CD4-positive, alpha-beta T cell (primary cell): ENCODE results near the gene NEK4. TPM values are rescaled to one million over a fixed set of nuclear protein-coding genes. Genes with fewer than 3 reads are reported as not detected.
"Not testable (repeated sequence)": the region's sequence is repeated elsewhere in the genome, so short reads cannot be mapped to it uniquely, and the experiment has no call there.

Experiments
- ATAC-seq: fragments of 200-7000 bp; cut with Tn5 transposase; one replicate; pipeline ENCODE4 v1.10.0; 2022; ENCODE audit warnings: mild to moderate bottlenecking; ENCODE audit not compliant: poor library complexity
- CTCF ChIA-PET: fragments of 350-600 bp; sonication (Branson Sonifier 250); formaldehyde crosslinking; loops from one replicate; lab custom pipeline; 2021; ENCODE audit warnings: antibody characterized with exemption, inconsistent platforms; lab: Charles Lee
- POLR2A ChIA-PET: fragments of 350-600 bp; sonication (Branson Sonifier 250); formaldehyde crosslinking; loops from one replicate; lab custom pipeline; 2021; ENCODE audit warnings: antibody characterized with exemption, inconsistent platforms; lab: Charles Lee
- DNase-seq, 14 experiments: peaks; one replicate each; pipeline ENCODE4 v3.0.0-alpha.2; 2013 to 2020; ENCODE audit warnings: mixed read lengths in 2 of 14
- H3K27ac ChIP-seq, 2 donors: one replicate each; pipeline versions ENCODE4 v1.5.1 to v1.7.0; 2013; ENCODE audit warnings: low read length in 2 of 2, low read depth in 1 of 2, mild to moderate bottlenecking in 1 of 2
- H3K27me3 ChIP-seq, 2 experiments: 1 replicate in 1 of 2; 2 replicates in 1 of 2; pipeline versions ENCODE4 v1.6.1 to v1.7.0; 2013; ENCODE audit warnings: low read length in 2 of 2, control low read depth in 1 of 2, mild to moderate bottlenecking in 1 of 2, moderate library complexity in 1 of 2; ENCODE audit not compliant: insufficient read depth in 2 of 2, control insufficient read depth in 1 of 2
- H3K36me3 ChIP-seq: one replicate; pipeline ENCODE4 v1.6.1; 2013; ENCODE audit warnings: low read length, control low read depth; ENCODE audit not compliant: insufficient read depth
- H3K4me1 ChIP-seq: one replicate; pipeline ENCODE4 v1.6.1; 2013; ENCODE audit warnings: low read length, control low read depth; ENCODE audit not compliant: insufficient read depth
- H3K4me3 ChIP-seq: one replicate; pipeline ENCODE4 v1.5.1; 2013; ENCODE audit warnings: mild to moderate bottlenecking, low read length, moderate library complexity
- H3K9me3 ChIP-seq, 2 experiments: 1 replicate in 1 of 2; 2 replicates in 1 of 2; pipeline versions ENCODE4 v1.6.1 to v1.7.0; 2013; ENCODE audit warnings: low read length in 2 of 2, mild to moderate bottlenecking in 2 of 2, control low read depth in 1 of 2, moderate library complexity in 1 of 2; ENCODE audit not compliant: control insufficient read depth in 1 of 2, insufficient read depth in 1 of 2
- H3K27ac Mint-ChIP-seq: one replicate; pipeline ENCODE4 v1.8.0; 2020; ENCODE audit warnings: mixed read lengths
- H3K27me3 Mint-ChIP-seq: one replicate; pipeline ENCODE4 v1.8.0; 2021; ENCODE audit warnings: mixed read lengths
- H3K36me3 Mint-ChIP-seq: one replicate; pipeline ENCODE4 v1.8.0; 2021; ENCODE audit warnings: low read depth, mixed read lengths
- H3K4me1 Mint-ChIP-seq: one replicate; pipeline ENCODE4 v1.8.0; 2021; ENCODE audit warnings: low read depth, mixed read lengths
- H3K4me3 Mint-ChIP-seq: one replicate; pipeline ENCODE4 v1.8.0; 2020; ENCODE audit warnings: mild to moderate bottlenecking, mixed read lengths
- H3K9me3 Mint-ChIP-seq: one replicate; pipeline ENCODE4 v1.8.0; 2020; ENCODE audit warnings: mixed read lengths
- CTCF ChIP-seq: fragments of 200-600 bp; IDR thresholded peaks from one replicate; pipeline ENCODE4 v1.8.0; 2022; ENCODE audit warnings: antibody characterized with exemption, mild to moderate bottlenecking
- intact Hi-C, 2 experiments: fragments of 100-400 bp; cut with DNase I in 1 of 2; cut with micrococcal nuclease in 1 of 2; formaldehyde crosslinking; loops; one replicate each; pipeline versions ENCODE4 v1.15.1 to v1.9.0; 2023 to 2025; cut with DNase I, micrococcal nuclease
- total RNA-seq, 174 experiments: library from RNA in 2 of 174; stranded (reverse) in 2 of 174; gene quantifications; one replicate each; pipeline ENCODE4 v1.2.3 and lab custom pipeline; 2021 to 2026

NEK4 gene
- total RNA-seq, 2 experiments from 2014 or later: 6.1 to 6.9 TPM

GRCh38 chr3:52731590-52731989, 39.1 kb downstream of the NEK4 start:
- intact Hi-C loops: no loop called here
- no peaks in the 10 kb centered on the region for H3K4me1 ChIP-seq
- no peak overlapping the region for H3K4me3 ChIP-seq
- Mint-ChIP-seq H3K4me1 (no peaks in the 10 kb centered on the region), H3K36me3 (peaks cover 81% of the 10 kb centered on the region), H3K27me3 (no peaks in the 10 kb centered on the region), H3K9me3 (peaks cover 3% of the 10 kb centered on the region), H3K27ac (no peak overlapping the region), H3K4me3 (no peak overlapping the region)
- ATAC-seq: no peak
- CTCF ChIA-PET: no interaction called here
- peaks cover 0 to 19% of the 10 kb centered on the region in 2 experiments for H3K9me3 ChIP-seq
- no peak for DNase-seq
- POLR2A ChIA-PET: interaction anchor here (0.8 kb wide), 1 partner anchor 11 kb away, joined by 3 read pairs; no protein-coding TSS in a partner anchor
- H3K27me3 ChIP-seq: no peaks in the 10 kb centered on the region
- no peak for TF ChIP-seq CTCF
- H3K36me3 ChIP-seq: peaks cover 36% of the 10 kb centered on the region
- no peak overlapping the region for H3K27ac ChIP-seq

GRCh38 chr3:52730681-52731080, 40.1 kb downstream of the NEK4 start:
- Histone ChIP-seq H3K9me3 (peaks cover 0 to 19% of the 10 kb centered on the region in 2 experiments), H3K36me3 (peaks cover 30% of the 10 kb centered on the region), H3K27ac (no peak overlapping the region), H3K4me1 (no peaks in the 10 kb centered on the region), H3K27me3 (no peaks in the 10 kb centered on the region), H3K4me3 (no peak overlapping the region)
- H3K4me1 Mint-ChIP-seq: no peaks in the 10 kb centered on the region
- no peak for TF ChIP-seq CTCF
- intact Hi-C loops: no loop called here
- peaks cover 3% of the 10 kb centered on the region for H3K9me3 Mint-ChIP-seq
- POLR2A ChIA-PET: no interaction called here
- CTCF ChIA-PET: no interaction called here
- peaks cover 76% of the 10 kb centered on the region for H3K36me3 Mint-ChIP-seq
- ATAC-seq (no peak), DNase-seq (no peak)
- no peaks in the 10 kb centered on the region for H3K27me3 Mint-ChIP-seq
- H3K27ac Mint-ChIP-seq: no peak overlapping the region
- H3K4me3 Mint-ChIP-seq: no peak overlapping the region

GRCh38 chr3:52728753-52729152, 42.0 kb downstream of the NEK4 start:
- Histone ChIP-seq H3K9me3 (peaks cover 0 to 15% of the 10 kb centered on the region in 2 experiments), H3K36me3 (peaks cover 27% of the 10 kb centered on the region)
- DNase-seq, H3K27ac ChIP-seq, ATAC-seq, H3K4me3 ChIP-seq, H3K9me3 Mint-ChIP-seq, H3K4me1 Mint-ChIP-seq, CTCF ChIA-PET, H3K4me3 Mint-ChIP-seq, H3K4me1 ChIP-seq, H3K27me3 Mint-ChIP-seq, H3K27ac Mint-ChIP-seq, intact Hi-C loops, H3K27me3 ChIP-seq: not testable (repeated sequence)
- H3K36me3 Mint-ChIP-seq: peaks cover 59% of the 10 kb centered on the region
- POLR2A ChIA-PET: interaction anchor here (0.6 kb wide), 1 partner anchor 1301 kb away, joined by 4 read pairs; no protein-coding TSS in a partner anchor

GRCh38 chr3:52724511-52724910, 46.2 kb downstream of the NEK4 start:
- Mint-ChIP-seq H3K9me3 (peaks cover 3% of the 10 kb centered on the region), H3K27me3 (no peaks in the 10 kb centered on the region), H3K27ac (no peak overlapping the region), H3K36me3 (peaks cover 31% of the 10 kb centered on the region), H3K4me3 (no peak overlapping the region), H3K4me1 (peaks cover 30% of the 10 kb centered on the region)
- Histone ChIP-seq H3K4me3 (no peak overlapping the region), H3K4me1 (peaks cover 21% of the 10 kb centered on the region), H3K36me3 (peaks cover 5% of the 10 kb centered on the region), H3K9me3 (peaks cover 0 to 4% of the 10 kb centered on the region in 2 experiments), H3K27ac (no peak overlapping the region), H3K27me3 (no peaks in the 10 kb centered on the region)
- ATAC-seq (no peak), DNase-seq (no peak)
- ChIA-PET POLR2A (no interaction called here), CTCF (no interaction called here)
- intact Hi-C loops: no loop called here
- TF ChIP-seq CTCF: no peak
